MM.1S (cell line): ENCODE measurements around the gene IGF2.

Experiments
- DNase-seq: peaks from one replicate; pipeline ENCODE4 v3.0.0-alpha.2; 2015
- H2AFZ ChIP-seq: fragments of 300-600 bp; sonication (generic); 2 replicates; pipeline ENCODE4 v1.6.0; 2016; ENCODE audit warnings: antibody characterized with exemption, low read length
- H3F3A ChIP-seq: fragments of 300-600 bp; sonication (generic); 2 replicates; pipeline ENCODE4 v1.6.1; 2016; ENCODE audit warnings: mild to moderate bottlenecking, antibody characterized with exemption, low read length, moderate library complexity, mixed read lengths; ENCODE audit not compliant: insufficient read depth
- H3K27ac ChIP-seq: fragments of 300-600 bp; sonication (generic); 2 replicates; pipeline ENCODE4 v1.5.1; 2016; ENCODE audit warnings: mild to moderate bottlenecking, low read length
- H3K27me3 ChIP-seq: fragments of 300-600 bp; sonication (generic); replicated peaks from 2 replicates; pipeline ENCODE4 v1.6.0; 2016; ENCODE audit warnings: low read length; ENCODE audit not compliant: insufficient read depth
- H3K36me3 ChIP-seq: fragments of 300-600 bp; sonication (generic); replicated peaks from 2 replicates; pipeline ENCODE4 v1.6.1; 2016; ENCODE audit warnings: mild to moderate bottlenecking, low read length, mixed read lengths; ENCODE audit not compliant: insufficient read depth
- H3K4me1 ChIP-seq: fragments of 300-600 bp; sonication (generic); 2 replicates; pipeline ENCODE4 v1.6.1; 2016; ENCODE audit warnings: low read length, mixed read lengths
- H3K4me2 ChIP-seq: fragments of 300-600 bp; sonication (generic); 2 replicates; pipeline ENCODE4 v1.6.0; 2016; ENCODE audit warnings: low read depth, low read length
- H3K4me3 ChIP-seq: fragments of 300-600 bp; sonication (generic); 2 replicates; pipeline ENCODE4 v1.5.1; 2016; ENCODE audit warnings: low read length, mixed read lengths
- H3K79me2 ChIP-seq: fragments of 300-600 bp; sonication (generic); 2 replicates; pipeline ENCODE4 v1.6.1; 2016; ENCODE audit warnings: mixed run types, low read length, mixed read lengths
- H3K9ac ChIP-seq: fragments of 300-600 bp; sonication (generic); 2 replicates; pipeline ENCODE4 v1.6.1; 2016; ENCODE audit warnings: low read length, mixed read lengths
- H3K9me2 ChIP-seq: fragments of 300-600 bp; sonication (generic); replicated peaks from 2 replicates; pipeline ENCODE4 v1.6.1; 2016; ENCODE audit warnings: mild to moderate bottlenecking, low read length, mixed read lengths; ENCODE audit not compliant: insufficient read depth
- H3K9me3 ChIP-seq: fragments of 300-600 bp; sonication (generic); replicated peaks from 2 replicates; pipeline ENCODE4 v1.6.1; 2016; ENCODE audit warnings: mild to moderate bottlenecking, low read length, mixed read lengths; ENCODE audit not compliant: insufficient read depth
- H4K20me1 ChIP-seq: fragments of 300-600 bp; sonication (generic); 2 replicates; pipeline ENCODE4 v1.6.1; 2016; ENCODE audit warnings: mild to moderate bottlenecking, low read length, moderate library complexity, mixed read lengths; ENCODE audit not compliant: insufficient read depth
- CTCF ChIP-seq: fragments of 300-600 bp; sonication (generic); IDR thresholded peaks from 2 replicates; pipeline ENCODE4 v1.5.1; 2016; ENCODE audit warnings: antibody characterized with exemption, low read length, mixed read lengths
- EZH2 ChIP-seq: fragments of 300-600 bp; sonication (generic); optimal IDR thresholded peaks from 2 replicates; pipeline ENCODE3; 2017; ENCODE audit warnings: low read depth, mild to moderate bottlenecking, antibody characterized with exemption, low read length, mixed read lengths
- EZH2phosphoT487 ChIP-seq: fragments of 300-600 bp; sonication (generic); IDR thresholded peaks from 2 replicates; pipeline ENCODE4 v1.6.1; 2018; ENCODE audit warnings: antibody characterized with exemption, low read length

IGF2 gene

GRCh38 chr11:2154195-2154585, 15.0 kb upstream of the IGF2 start:
- H3K27me3 ChIP-seq: peaks cover 72% of the 10 kb centered on the region
- no peaks in the 10 kb centered on the region for H3K79me2 ChIP-seq
- H3K4me2 ChIP-seq: no peak overlapping the region
- H3K36me3 ChIP-seq: no peaks in the 10 kb centered on the region
- H3K4me3 ChIP-seq: no peak overlapping the region
- H3K9ac ChIP-seq: no peak overlapping the region
- no peaks in the 10 kb centered on the region for H3K9me2 ChIP-seq
- no peak overlapping the region for H3K27ac ChIP-seq
- H2AFZ ChIP-seq: no peak overlapping the region
- H4K20me1 ChIP-seq: no peaks in the 10 kb centered on the region
- no peak for DNase-seq
- H3K4me1 ChIP-seq: no peaks in the 10 kb centered on the region
- TF ChIP-seq CTCF: no peak
- no peak for TF ChIP-seq EZH2phosphoT487
- no peak for TF ChIP-seq EZH2
- H3K9me3 ChIP-seq: no peaks in the 10 kb centered on the region
- no peaks in the 10 kb centered on the region for H3F3A ChIP-seq

GRCh38 chr11:2153581-2154194, 14.5 kb upstream of the IGF2 start:
- H3K4me1 ChIP-seq: no peaks in the 10 kb centered on the region
- TF ChIP-seq EZH2: no peak
- TF ChIP-seq CTCF: no peak
- no peak for TF ChIP-seq EZH2phosphoT487
- no peak overlapping the region for H3K9ac ChIP-seq
- no peak overlapping the region for H2AFZ ChIP-seq
- H3K36me3 ChIP-seq: no peaks in the 10 kb centered on the region
- H3F3A ChIP-seq: no peaks in the 10 kb centered on the region
- no peaks in the 10 kb centered on the region for H3K79me2 ChIP-seq
- H3K4me3 ChIP-seq: no peak overlapping the region
- H3K4me2 ChIP-seq: no peak overlapping the region
- no peaks in the 10 kb centered on the region for H3K9me2 ChIP-seq
- H3K27me3 ChIP-seq: peaks cover 77% of the 10 kb centered on the region
- H3K9me3 ChIP-seq: no peaks in the 10 kb centered on the region
- no peak overlapping the region for H3K27ac ChIP-seq
- no peak for DNase-seq
- H4K20me1 ChIP-seq: no peaks in the 10 kb centered on the region

GRCh38 chr11:2151500-2152257, 12.5 kb upstream of the IGF2 start:
- Histone ChIP-seq H3K4me2 (peak overlapping the region; percentile 46; the same call in 1 of the 2 replicates), H3K9me2 (no peaks in the 10 kb centered on the region), H3F3A (no peaks in the 10 kb centered on the region), H3K4me3 (no peak overlapping the region), H3K4me1 (no peaks in the 10 kb centered on the region), H3K27ac (no peak overlapping the region), H2AFZ (no peak overlapping the region), H3K27me3 (peaks cover 87% of the 10 kb centered on the region), H3K9ac (no peak overlapping the region), H3K79me2 (no peaks in the 10 kb centered on the region), H3K9me3 (no peaks in the 10 kb centered on the region), H4K20me1 (no peaks in the 10 kb centered on the region), H3K36me3 (no peaks in the 10 kb centered on the region)
- DNase-seq: peak; percentile 79
- no peak for TF ChIP-seq EZH2
- TF ChIP-seq CTCF: peak; percentile 72
